SK-N-SH (cell line): ENCODE results near the gene DGKZ. TPM values are rescaled to one million over a fixed set of nuclear protein-coding genes. Genes with fewer than 3 reads are reported as not detected.

ENCODE experiments used
- CTCF ChIA-PET: fragments of 300-600, 350-600 bp; formaldehyde crosslinking; extraction: SDS; loops from one replicate; lab custom pipeline; 2021; lab: Yijun Ruan, JAX
- POLR2A ChIA-PET: fragments of 350-600 bp; sonication (Branson Sonifier 250); formaldehyde crosslinking; extraction: SDS; loops from one replicate; lab custom pipeline; 2020; ENCODE audit warnings: antibody characterized with exemption, inconsistent platforms; lab: Yijun Ruan, JAX
- DNase-seq: peaks from one replicate; pipeline ENCODE4 v3.0.0; 2012
- H2AFZ ChIP-seq: fragments of 200-600 bp; sonication (generic); 2 replicates; pipeline ENCODE4 v1.8.1; 2016; ENCODE audit warnings: antibody characterized with exemption, mild to moderate bottlenecking, low read depth
- H3F3A ChIP-seq: fragments of 200-600 bp; sonication (generic); replicated peaks from 2 replicates; pipeline ENCODE3; 2016; ENCODE audit warnings: antibody characterized with exemption, mild to moderate bottlenecking; ENCODE audit not compliant: insufficient read depth
- H3K27ac ChIP-seq, 2 experiments: fragments of 200-500 bp in 1 of 2; fragments of 200-600 bp in 1 of 2; sonication (Bioruptor generic) in 1 of 2; sonication (generic), shearing (Covaris generic) in 1 of 2; 2 replicates each; pipeline versions ENCODE4 v1.5.1 to v1.6.1; 2014 to 2016; ENCODE audit warnings: low read depth in 2 of 2, inconsistent platforms in 1 of 2, low read length in 1 of 2, mild to moderate bottlenecking in 1 of 2, mixed read lengths in 1 of 2
- H3K27me3 ChIP-seq: fragments of 200-600 bp; sonication (generic), shearing (Covaris generic); 2 replicates; pipeline ENCODE4 v1.6.1; 2016; ENCODE audit warnings: mixed run types; ENCODE audit not compliant: insufficient read depth
- H3K36me3 ChIP-seq, 2 experiments: fragments of 200-500 bp in 1 of 2; fragments of 200-600 bp in 1 of 2; sonication (Bioruptor generic) in 1 of 2; sonication (generic) in 1 of 2; replicated peaks in 1 of 2; 2 replicates each; pipeline versions ENCODE3 to v1.5.1; 2014 to 2016; ENCODE audit warnings: low read length in 1 of 2, mild to moderate bottlenecking in 1 of 2; ENCODE audit not compliant: insufficient read depth in 2 of 2, control insufficient read depth in 1 of 2
- H3K4me1 ChIP-seq, 2 experiments: fragments of 200-500 bp in 1 of 2; fragments of 200-600 bp in 1 of 2; sonication (Bioruptor generic) in 1 of 2; sonication (generic), shearing (Covaris generic) in 1 of 2; 2 replicates each; pipeline versions ENCODE4 v1.5.1 to v1.6.1; 2014 to 2016; ENCODE audit warnings: low read depth in 1 of 2, low read length in 1 of 2, mixed run types in 1 of 2; ENCODE audit not compliant: insufficient read depth in 2 of 2, control insufficient read depth in 1 of 2
- H3K4me2 ChIP-seq: fragments of 200-600 bp; sonication (generic), shearing (Covaris generic); 2 replicates; pipeline ENCODE4 v1.6.1; 2017; ENCODE audit warnings: mixed run types
- H3K4me3 ChIP-seq, 2 experiments: fragments of 200-500 bp in 1 of 2; fragments of 200-600 bp in 1 of 2; sonication (Bioruptor generic) in 1 of 2; sonication (generic), shearing (Covaris generic) in 1 of 2; 2 replicates each; pipeline versions ENCODE4 v1.5.1 to v1.8.1; 2014 to 2016; ENCODE audit warnings: low read depth in 2 of 2, inconsistent platforms in 1 of 2, low read length in 1 of 2, mild to moderate bottlenecking in 1 of 2, mixed read lengths in 1 of 2, moderate library complexity in 1 of 2
- H3K79me2 ChIP-seq: fragments of 200-600 bp; sonication (generic); 2 replicates; pipeline ENCODE4 v1.8.1; 2017; ENCODE audit warnings: mild to moderate bottlenecking; ENCODE audit not compliant: insufficient read depth
- H3K9ac ChIP-seq: fragments of 200-600 bp; sonication (generic); 2 replicates; pipeline ENCODE4 v1.6.1; 2017; ENCODE audit warnings: mixed run types
- H3K9me2 ChIP-seq: fragments of 200-600 bp; sonication (generic); 2 replicates; pipeline ENCODE4 v1.6.1; 2017; ENCODE audit warnings: mixed run types
- H3K9me3 ChIP-seq: fragments of 200-600 bp; sonication (generic); 2 replicates; pipeline ENCODE4 v1.6.1; 2017; ENCODE audit warnings: mixed run types, mild to moderate bottlenecking, moderate library complexity
- H4K20me1 ChIP-seq: fragments of 200-600 bp; sonication (generic); 2 replicates; pipeline ENCODE4 v1.6.1; 2017; ENCODE audit warnings: mild to moderate bottlenecking, mixed run types; ENCODE audit not compliant: insufficient read depth
- ELF1 ChIP-seq: IDR thresholded peaks from 2 replicates; pipeline ENCODE4 v1.4.0; 2012
- EZH2phosphoT487 ChIP-seq: fragments of 200-600 bp; sonication (generic); IDR thresholded peaks from 2 replicates; pipeline ENCODE4 v1.6.1; 2017; ENCODE audit warnings: low read depth, mixed run types, mild to moderate bottlenecking, antibody characterized with exemption, moderate library complexity, borderline replicate concordance
- FOSL2 ChIP-seq: IDR thresholded peaks from 2 replicates; pipeline ENCODE4 v1.4.0; 2012; ENCODE audit warnings: low read depth, mild to moderate bottlenecking, moderate library complexity, borderline replicate concordance
- FOXJ3 ChIP-seq: sonication (generic); formaldehyde crosslinking; IDR thresholded peaks from 2 replicates; pipeline ENCODE4 v1.5.1; 2020; ENCODE audit warnings: mild to moderate bottlenecking, missing genetic modification reagents
- JUND ChIP-seq: IDR thresholded peaks from 2 replicates; pipeline ENCODE4 v1.4.0; 2012
- MEF2A ChIP-seq: IDR thresholded peaks from 2 replicates; pipeline ENCODE4 v1.4.0; 2012; ENCODE audit warnings: low read depth, borderline replicate concordance
- NRF1 ChIP-seq: IDR thresholded peaks from 2 replicates; pipeline ENCODE4 v1.6.1; 2012; ENCODE audit warnings: low read depth, mild to moderate bottlenecking, low read length
- RAD21 ChIP-seq: IDR thresholded peaks from 2 replicates; pipeline ENCODE4 v1.6.1; 2012; ENCODE audit warnings: mild to moderate bottlenecking, low read length
- RFX5 ChIP-seq: IDR thresholded peaks from 2 replicates; pipeline ENCODE4 v1.6.1; 2012; ENCODE audit warnings: mild to moderate bottlenecking, improper control_type of control experiment, low read length
- SIN3A ChIP-seq: IDR thresholded peaks from 2 replicates; pipeline ENCODE4 v1.6.1; 2012; ENCODE audit warnings: low read depth, mild to moderate bottlenecking, low read length, moderate library complexity, borderline replicate concordance
- SMC3 ChIP-seq: IDR thresholded peaks from 2 replicates; pipeline ENCODE4 v1.6.1; 2012; ENCODE audit warnings: low read depth, low read length, improper control_type of control experiment
- TEAD4 ChIP-seq: IDR thresholded peaks from 2 replicates; pipeline ENCODE4 v1.4.0; 2012; ENCODE audit warnings: mild to moderate bottlenecking, borderline replicate concordance; ENCODE audit not compliant: insufficient read depth
- WGBS: methylation state at CpG from one replicate; pipeline ENCODE4 v1.1.6; 2017; ENCODE audit warnings: low lambda C conversion rate; 5-methylcytosine and 5-hydroxymethylcytosine counted together
- polyA plus RNA-seq, 3 experiments: library from polyadenylated mRNA; depleted of rRNA; stranded (reverse); fragments of >200 nt; gene quantifications; 2 replicates each; pipeline ENCODE4 v1.2.3, GENCODE V29; 2012
- TF ChIP-seq, protein P1 (sequence below): fragments of 150-350 bp; IDR thresholded peaks from 2 replicates; pipeline ENCODE4 v1.6.1; 2016; ENCODE audit warnings: mild to moderate bottlenecking, low read depth, low read length
- TF ChIP-seq, protein P2 (sequence below): IDR thresholded peaks from 2 replicates; pipeline ENCODE4; 2012
- TF ChIP-seq, protein P3 (sequence below): IDR thresholded peaks from 2 replicates; pipeline ENCODE4 v1.4.0; 2012; ENCODE audit warnings: low read depth, borderline replicate concordance
- TF ChIP-seq, protein P4 (sequence below): fragments of 150-350 bp; IDR thresholded peaks from 2 replicates; pipeline ENCODE4 v1.6.1; 2017; ENCODE audit warnings: antibody characterized with exemption, low read length, low read depth, borderline replicate concordance
- TF ChIP-seq, protein P5 (sequence below): fragments of 200-600 bp; sonication (generic); IDR thresholded peaks from 2 replicates; pipeline ENCODE4 v1.6.1; 2017; ENCODE audit warnings: antibody characterized with exemption, mild to moderate bottlenecking, moderate library complexity
- TF ChIP-seq, protein P6 (sequence below): IDR thresholded peaks from 2 replicates; pipeline ENCODE4 v1.4.0; 2012; ENCODE audit warnings: low read depth
- TF ChIP-seq, protein P7 (sequence below): IDR thresholded peaks from 2 replicates; pipeline ENCODE4 v1.4.0; 2012; ENCODE audit warnings: low read depth, borderline replicate concordance

Gene DGKZ, protein sequence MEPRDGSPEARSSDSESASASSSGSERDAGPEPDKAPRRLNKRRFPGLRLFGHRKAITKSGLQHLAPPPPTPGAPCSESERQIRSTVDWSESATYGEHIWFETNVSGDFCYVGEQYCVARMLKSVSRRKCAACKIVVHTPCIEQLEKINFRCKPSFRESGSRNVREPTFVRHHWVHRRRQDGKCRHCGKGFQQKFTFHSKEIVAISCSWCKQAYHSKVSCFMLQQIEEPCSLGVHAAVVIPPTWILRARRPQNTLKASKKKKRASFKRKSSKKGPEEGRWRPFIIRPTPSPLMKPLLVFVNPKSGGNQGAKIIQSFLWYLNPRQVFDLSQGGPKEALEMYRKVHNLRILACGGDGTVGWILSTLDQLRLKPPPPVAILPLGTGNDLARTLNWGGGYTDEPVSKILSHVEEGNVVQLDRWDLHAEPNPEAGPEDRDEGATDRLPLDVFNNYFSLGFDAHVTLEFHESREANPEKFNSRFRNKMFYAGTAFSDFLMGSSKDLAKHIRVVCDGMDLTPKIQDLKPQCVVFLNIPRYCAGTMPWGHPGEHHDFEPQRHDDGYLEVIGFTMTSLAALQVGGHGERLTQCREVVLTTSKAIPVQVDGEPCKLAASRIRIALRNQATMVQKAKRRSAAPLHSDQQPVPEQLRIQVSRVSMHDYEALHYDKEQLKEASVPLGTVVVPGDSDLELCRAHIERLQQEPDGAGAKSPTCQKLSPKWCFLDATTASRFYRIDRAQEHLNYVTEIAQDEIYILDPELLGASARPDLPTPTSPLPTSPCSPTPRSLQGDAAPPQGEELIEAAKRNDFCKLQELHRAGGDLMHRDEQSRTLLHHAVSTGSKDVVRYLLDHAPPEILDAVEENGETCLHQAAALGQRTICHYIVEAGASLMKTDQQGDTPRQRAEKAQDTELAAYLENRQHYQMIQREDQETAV
- 23.9 and 33.2 TPM in 2 replicates for polyA plus RNA-seq (2012; rRNA removed)
- polyA plus RNA-seq (2012; cell fraction: cytosol; rRNA removed) = 9.1 and 17.5 TPM in 2 replicates
- 80.1 and 95.5 TPM in 2 replicates for polyA plus RNA-seq (2012; cell fraction: nucleus; rRNA removed)

DNA sequence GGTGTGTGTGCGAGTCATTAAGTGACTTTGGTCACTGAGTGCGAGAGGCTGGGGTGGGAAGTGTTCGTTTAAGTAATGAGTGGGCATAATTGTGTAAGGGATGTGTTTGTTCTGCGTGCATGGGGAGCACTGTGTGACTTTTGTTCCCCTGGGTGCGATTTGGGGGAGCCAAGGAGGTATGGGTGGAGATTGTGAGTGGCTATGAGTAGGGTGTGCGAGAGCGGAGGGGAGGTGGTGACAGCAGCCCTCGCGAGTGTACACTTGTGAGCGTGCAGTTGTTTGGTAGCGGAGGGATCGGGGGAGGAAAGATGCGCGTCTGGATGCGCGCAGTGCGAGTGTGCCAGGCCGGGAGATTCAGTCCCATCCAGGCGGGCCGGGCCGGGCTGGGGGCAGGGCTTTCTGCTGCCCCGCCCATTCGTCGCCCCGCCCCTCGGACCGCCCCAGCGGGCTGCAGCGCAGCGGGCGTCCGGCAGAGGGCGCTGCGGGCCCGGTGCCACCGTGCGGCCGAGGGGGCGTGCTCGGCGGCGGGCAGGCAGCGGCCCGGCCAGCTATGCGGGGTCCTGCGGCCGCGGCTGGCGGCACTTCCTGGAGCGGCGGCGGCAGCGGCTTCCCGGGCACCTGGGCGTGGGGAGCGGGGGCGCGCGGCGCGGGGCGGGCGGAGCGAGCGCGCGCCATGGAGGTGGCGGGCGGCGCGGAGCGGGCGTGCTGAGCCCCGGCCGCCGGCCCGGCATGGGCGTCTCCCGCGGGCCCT lies at the start of gene DGKZ:
Gene DGKZ (plus strand): TSS at position 578 of the 751 bp plus-strand sequence. CDS start 197 bp downstream, outside the sequence.
- DNase-seq = peak; percentile 100
- Histone ChIP-seq H3K4me3 (peak within 1 kb of the TSS; percentile 82 to 86), H3K4me2 (peak within 1 kb of the TSS; percentile 99), H3K36me3 (peaks cover 0 to 3% of the 10 kb centered on the region in 2 experiments), H3K4me1 (peaks cover 19 to 22% of the 10 kb centered on the region in 2 experiments; a peak in 3 of 4 replicates), H2AFZ (peak within 1 kb of the TSS; percentile 86; the same call in 1 of the 2 replicates), H3F3A (no peaks in the 10 kb centered on the region), H3K9me3 (no peaks in the 10 kb centered on the region), H3K9me2 (no peaks in the 10 kb centered on the region), H3K9ac (peak within 1 kb of the TSS; percentile 78), H3K79me2 (peaks cover 43% of the 10 kb centered on the region), H3K27ac (peak within 1 kb of the TSS in 1 of 2 experiments; percentile 5; a peak in 1 of 4 replicates), H3K27me3 (no peaks in the 10 kb centered on the region), H4K20me1 (peaks cover 22% of the 10 kb centered on the region; the same call in 1 of the 2 replicates)
- CTCF ChIA-PET = interaction anchor here (0.6 to 17.7 kb wide), 19 partner anchors 14 to 272 kb away, joined by 3 to 423 read pairs (median 5); partner anchors contain the start of gene CHRM4
- WGBS = 21% methylated on average over 30 of the region's 80 CpGs
- POLR2A ChIA-PET = interaction anchor here (1.2 kb wide), 1 partner anchor 104 kb away, joined by 6 read pairs; no protein-coding TSS in a partner anchor
- peak; percentile 56; the same call in 1 of the 2 replicates for TF ChIP-seq RAD21
- TF ChIP-seq, protein P1, sequence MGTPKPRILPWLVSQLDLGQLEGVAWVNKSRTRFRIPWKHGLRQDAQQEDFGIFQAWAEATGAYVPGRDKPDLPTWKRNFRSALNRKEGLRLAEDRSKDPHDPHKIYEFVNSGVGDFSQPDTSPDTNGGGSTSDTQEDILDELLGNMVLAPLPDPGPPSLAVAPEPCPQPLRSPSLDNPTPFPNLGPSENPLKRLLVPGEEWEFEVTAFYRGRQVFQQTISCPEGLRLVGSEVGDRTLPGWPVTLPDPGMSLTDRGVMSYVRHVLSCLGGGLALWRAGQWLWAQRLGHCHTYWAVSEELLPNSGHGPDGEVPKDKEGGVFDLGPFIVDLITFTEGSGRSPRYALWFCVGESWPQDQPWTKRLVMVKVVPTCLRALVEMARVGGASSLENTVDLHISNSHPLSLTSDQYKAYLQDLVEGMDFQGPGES = no peak
- no peak for TF ChIP-seq MEF2A
- TF ChIP-seq EZH2phosphoT487 = no peak
- TF ChIP-seq RFX5 = no peak
- TF ChIP-seq JUND = no peak
- TF ChIP-seq, protein P2, sequence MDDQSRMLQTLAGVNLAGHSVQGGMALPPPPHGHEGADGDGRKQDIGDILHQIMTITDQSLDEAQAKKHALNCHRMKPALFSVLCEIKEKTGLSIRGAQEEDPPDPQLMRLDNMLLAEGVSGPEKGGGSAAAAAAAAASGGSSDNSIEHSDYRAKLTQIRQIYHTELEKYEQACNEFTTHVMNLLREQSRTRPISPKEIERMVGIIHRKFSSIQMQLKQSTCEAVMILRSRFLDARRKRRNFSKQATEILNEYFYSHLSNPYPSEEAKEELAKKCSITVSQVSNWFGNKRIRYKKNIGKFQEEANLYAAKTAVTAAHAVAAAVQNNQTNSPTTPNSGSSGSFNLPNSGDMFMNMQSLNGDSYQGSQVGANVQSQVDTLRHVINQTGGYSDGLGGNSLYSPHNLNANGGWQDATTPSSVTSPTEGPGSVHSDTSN = no peak
- TF ChIP-seq, protein P3, sequence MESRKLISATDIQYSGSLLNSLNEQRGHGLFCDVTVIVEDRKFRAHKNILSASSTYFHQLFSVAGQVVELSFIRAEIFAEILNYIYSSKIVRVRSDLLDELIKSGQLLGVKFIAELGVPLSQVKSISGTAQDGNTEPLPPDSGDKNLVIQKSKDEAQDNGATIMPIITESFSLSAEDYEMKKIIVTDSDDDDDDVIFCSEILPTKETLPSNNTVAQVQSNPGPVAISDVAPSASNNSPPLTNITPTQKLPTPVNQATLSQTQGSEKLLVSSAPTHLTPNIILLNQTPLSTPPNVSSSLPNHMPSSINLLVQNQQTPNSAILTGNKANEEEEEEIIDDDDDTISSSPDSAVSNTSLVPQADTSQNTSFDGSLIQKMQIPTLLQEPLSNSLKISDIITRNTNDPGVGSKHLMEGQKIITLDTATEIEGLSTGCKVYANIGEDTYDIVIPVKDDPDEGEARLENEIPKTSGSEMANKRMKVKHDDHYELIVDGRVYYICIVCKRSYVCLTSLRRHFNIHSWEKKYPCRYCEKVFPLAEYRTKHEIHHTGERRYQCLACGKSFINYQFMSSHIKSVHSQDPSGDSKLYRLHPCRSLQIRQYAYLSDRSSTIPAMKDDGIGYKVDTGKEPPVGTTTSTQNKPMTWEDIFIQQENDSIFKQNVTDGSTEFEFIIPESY = no peak
- TF ChIP-seq, protein P4, sequence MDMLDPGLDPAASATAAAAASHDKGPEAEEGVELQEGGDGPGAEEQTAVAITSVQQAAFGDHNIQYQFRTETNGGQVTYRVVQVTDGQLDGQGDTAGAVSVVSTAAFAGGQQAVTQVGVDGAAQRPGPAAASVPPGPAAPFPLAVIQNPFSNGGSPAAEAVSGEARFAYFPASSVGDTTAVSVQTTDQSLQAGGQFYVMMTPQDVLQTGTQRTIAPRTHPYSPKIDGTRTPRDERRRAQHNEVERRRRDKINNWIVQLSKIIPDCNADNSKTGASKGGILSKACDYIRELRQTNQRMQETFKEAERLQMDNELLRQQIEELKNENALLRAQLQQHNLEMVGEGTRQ = no peak
- TF ChIP-seq TEAD4 = no peak
- TF ChIP-seq NRF1 = peak; percentile 58; the same call in 1 of the 2 replicates
- TF ChIP-seq SMC3 = peak; percentile 65
- TF ChIP-seq, protein P5, sequence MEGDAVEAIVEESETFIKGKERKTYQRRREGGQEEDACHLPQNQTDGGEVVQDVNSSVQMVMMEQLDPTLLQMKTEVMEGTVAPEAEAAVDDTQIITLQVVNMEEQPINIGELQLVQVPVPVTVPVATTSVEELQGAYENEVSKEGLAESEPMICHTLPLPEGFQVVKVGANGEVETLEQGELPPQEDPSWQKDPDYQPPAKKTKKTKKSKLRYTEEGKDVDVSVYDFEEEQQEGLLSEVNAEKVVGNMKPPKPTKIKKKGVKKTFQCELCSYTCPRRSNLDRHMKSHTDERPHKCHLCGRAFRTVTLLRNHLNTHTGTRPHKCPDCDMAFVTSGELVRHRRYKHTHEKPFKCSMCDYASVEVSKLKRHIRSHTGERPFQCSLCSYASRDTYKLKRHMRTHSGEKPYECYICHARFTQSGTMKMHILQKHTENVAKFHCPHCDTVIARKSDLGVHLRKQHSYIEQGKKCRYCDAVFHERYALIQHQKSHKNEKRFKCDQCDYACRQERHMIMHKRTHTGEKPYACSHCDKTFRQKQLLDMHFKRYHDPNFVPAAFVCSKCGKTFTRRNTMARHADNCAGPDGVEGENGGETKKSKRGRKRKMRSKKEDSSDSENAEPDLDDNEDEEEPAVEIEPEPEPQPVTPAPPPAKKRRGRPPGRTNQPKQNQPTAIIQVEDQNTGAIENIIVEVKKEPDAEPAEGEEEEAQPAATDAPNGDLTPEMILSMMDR = peak; percentile 53
- TF ChIP-seq, protein P6, sequence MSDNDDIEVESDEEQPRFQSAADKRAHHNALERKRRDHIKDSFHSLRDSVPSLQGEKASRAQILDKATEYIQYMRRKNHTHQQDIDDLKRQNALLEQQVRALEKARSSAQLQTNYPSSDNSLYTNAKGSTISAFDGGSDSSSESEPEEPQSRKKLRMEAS = no peak
- TF ChIP-seq SIN3A = no peak
- TF ChIP-seq, protein P7, sequence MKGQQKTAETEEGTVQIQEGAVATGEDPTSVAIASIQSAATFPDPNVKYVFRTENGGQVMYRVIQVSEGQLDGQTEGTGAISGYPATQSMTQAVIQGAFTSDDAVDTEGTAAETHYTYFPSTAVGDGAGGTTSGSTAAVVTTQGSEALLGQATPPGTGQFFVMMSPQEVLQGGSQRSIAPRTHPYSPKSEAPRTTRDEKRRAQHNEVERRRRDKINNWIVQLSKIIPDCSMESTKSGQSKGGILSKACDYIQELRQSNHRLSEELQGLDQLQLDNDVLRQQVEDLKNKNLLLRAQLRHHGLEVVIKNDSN = no peak
- TF ChIP-seq FOSL2 = no peak
- TF ChIP-seq ELF1 = peak; percentile 74
- TF ChIP-seq FOXJ3 (CRISPR knock-in tag) = no peak
